PFSK-1 (cell line): ENCODE measurements around the gene PIK3R5.

ENCODE experiments used
- FOXP2 ChIP-seq: optimal IDR thresholded peaks from 2 replicates; pipeline ENCODE3; 2011; ENCODE audit warnings: borderline replicate concordance, control low read depth, inconsistent platforms; ENCODE audit not compliant: insufficient read depth; ENCODE audit errors: extremely low read length, extremely low read depth
- POLR2AphosphoS5 ChIP-seq: IDR thresholded peaks from 2 replicates; pipeline ENCODE4 v1.6.1; 2012; ENCODE audit warnings: low read depth, mild to moderate bottlenecking, control low read depth, low read length, moderate library complexity
- SIN3A ChIP-seq: IDR thresholded peaks from 2 replicates; pipeline ENCODE4 v1.6.1; 2012; ENCODE audit warnings: mild to moderate bottlenecking, low read length, moderate library complexity, borderline replicate concordance; ENCODE audit not compliant: insufficient read depth
- TAF1 ChIP-seq: IDR thresholded peaks from 2 replicates; pipeline ENCODE4 v1.6.1; 2012; ENCODE audit warnings: low read length, control low read depth, borderline replicate concordance; ENCODE audit not compliant: insufficient read depth
- TF ChIP-seq, protein P1 (sequence below), 2 experiments: IDR thresholded peaks; 2 replicates each; pipeline versions ENCODE4 v1.6.1 to v1.8.0; 2011 to 2012; ENCODE audit warnings: low read depth in 2 of 2, low read length in 2 of 2, control low read depth in 1 of 2, inconsistent platforms in 1 of 2, mild to moderate bottlenecking in 1 of 2, moderate library complexity in 1 of 2; ENCODE audit not compliant: insufficient read depth in 1 of 2

Gene PIK3R5

DNA sequence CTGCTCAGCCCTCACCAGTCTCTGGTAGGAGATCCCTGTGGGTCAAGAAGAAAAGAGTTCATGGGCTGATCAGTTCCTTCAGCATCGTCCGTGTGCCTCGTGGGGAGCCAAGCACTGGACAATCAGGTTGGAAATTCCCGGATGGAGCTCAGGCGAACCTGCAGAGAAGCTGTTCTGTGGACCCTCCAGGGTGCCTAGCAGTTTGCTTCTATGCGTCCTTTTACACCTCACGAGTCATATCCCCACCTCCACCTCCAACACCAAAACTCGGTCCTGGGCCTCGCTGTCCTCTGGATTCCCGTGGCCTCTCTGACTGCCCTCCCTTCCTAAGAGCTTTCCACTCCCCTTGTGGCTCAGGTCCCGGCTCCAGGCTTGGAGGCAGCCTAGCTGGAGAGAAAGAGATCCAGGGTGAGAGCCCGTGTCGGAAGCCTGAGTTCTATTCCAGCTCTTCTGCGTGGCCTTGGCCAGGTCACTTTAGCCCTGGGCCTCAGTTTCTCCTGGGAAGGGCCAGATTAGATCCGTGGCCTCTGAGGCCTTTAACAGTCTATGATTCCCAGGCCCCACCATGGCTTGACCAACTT is 71.8 kb downstream of the PIK3R5 start:
- TF ChIP-seq TAF1 (no peak), POLR2AphosphoS5 (no peak), SIN3A (no peak)
- TF ChIP-seq, protein P1, sequence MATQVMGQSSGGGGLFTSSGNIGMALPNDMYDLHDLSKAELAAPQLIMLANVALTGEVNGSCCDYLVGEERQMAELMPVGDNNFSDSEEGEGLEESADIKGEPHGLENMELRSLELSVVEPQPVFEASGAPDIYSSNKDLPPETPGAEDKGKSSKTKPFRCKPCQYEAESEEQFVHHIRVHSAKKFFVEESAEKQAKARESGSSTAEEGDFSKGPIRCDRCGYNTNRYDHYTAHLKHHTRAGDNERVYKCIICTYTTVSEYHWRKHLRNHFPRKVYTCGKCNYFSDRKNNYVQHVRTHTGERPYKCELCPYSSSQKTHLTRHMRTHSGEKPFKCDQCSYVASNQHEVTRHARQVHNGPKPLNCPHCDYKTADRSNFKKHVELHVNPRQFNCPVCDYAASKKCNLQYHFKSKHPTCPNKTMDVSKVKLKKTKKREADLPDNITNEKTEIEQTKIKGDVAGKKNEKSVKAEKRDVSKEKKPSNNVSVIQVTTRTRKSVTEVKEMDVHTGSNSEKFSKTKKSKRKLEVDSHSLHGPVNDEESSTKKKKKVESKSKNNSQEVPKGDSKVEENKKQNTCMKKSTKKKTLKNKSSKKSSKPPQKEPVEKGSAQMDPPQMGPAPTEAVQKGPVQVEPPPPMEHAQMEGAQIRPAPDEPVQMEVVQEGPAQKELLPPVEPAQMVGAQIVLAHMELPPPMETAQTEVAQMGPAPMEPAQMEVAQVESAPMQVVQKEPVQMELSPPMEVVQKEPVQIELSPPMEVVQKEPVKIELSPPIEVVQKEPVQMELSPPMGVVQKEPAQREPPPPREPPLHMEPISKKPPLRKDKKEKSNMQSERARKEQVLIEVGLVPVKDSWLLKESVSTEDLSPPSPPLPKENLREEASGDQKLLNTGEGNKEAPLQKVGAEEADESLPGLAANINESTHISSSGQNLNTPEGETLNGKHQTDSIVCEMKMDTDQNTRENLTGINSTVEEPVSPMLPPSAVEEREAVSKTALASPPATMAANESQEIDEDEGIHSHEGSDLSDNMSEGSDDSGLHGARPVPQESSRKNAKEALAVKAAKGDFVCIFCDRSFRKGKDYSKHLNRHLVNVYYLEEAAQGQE (IDR thresholded peaks at IDR 0.05; ENCODE audit: insufficient read depth in 1 of 2, low read depth in 2 of 2, low read length in 2 of 2) = no peak

DNA sequence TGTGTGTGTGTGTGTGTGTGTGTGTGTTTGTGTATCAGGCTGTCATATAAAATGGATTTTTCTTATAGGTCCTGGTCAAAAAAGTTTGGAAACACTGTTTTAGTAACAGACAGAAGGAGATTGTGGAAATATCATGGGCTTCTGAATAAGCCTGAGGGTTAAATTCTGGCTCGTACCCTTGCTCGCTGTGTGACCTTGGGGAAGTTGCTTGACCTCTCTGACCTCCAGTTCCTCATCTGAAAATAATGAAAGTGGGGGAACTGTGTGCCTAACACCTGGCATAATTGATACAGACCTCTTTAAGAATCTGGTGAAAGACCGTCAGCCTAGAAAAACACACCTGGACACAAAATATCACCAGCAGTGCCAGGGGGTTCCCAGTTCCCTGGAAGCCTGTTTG is 72.4 kb downstream of the PIK3R5 start:
- TF ChIP-seq FOXP2 (no peak), TAF1 (no peak), SIN3A (no peak), POLR2AphosphoS5 (no peak)
- TF ChIP-seq, protein P1 (IDR thresholded peaks at IDR 0.05; ENCODE audit: insufficient read depth in 1 of 2, low read depth in 2 of 2, low read length in 2 of 2) = no peak

DNA sequence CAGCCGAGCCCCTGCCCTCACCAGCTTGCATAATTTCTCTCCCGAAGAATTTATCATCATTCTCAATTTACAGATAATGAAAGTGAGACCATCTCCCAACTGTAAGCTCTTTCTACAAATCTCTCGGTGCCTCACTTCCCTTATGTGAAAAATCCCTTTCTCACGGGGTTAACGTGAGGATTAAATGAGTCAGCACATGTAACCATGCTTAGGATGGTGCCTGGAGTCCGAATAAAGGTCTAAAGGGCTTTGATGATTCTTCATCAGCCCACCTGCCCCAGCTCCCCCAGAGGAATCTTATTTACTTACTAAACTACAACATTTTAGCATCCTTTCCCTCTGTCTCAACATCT is 73.2 kb downstream of the PIK3R5 start:
- TF ChIP-seq, protein P1 (IDR thresholded peaks at IDR 0.05; ENCODE audit: insufficient read depth in 1 of 2, low read depth in 2 of 2, low read length in 2 of 2) = no peak
- TF ChIP-seq POLR2AphosphoS5 (no peak), SIN3A (no peak), TAF1 (no peak), FOXP2 (no peak)

DNA sequence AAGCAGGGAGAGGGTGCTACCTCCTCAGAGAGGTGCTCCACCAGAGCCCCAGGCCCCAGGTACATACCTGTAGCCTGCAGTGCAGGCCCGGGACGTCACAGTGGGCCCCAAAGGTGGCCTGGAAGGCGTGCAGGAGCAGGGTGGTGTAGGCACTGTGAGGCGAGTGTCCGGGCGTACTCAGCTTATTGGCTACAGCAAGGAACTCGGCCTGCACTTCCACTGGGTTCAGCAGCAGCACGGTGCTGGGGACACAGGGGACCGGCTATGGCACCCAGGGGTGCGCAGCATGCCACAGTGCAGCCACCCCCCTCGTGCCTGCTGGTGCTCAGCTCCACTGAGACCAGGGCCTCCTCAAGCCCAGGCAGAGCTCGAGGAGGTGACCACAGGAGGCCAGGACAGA is 74.8 kb downstream of the PIK3R5 start:
- TF ChIP-seq POLR2AphosphoS5 = no peak
- TF ChIP-seq, protein P1 (IDR thresholded peaks at IDR 0.05; ENCODE audit: insufficient read depth in 1 of 2, low read depth in 2 of 2, low read length in 2 of 2) = no peak
- no peak for TF ChIP-seq TAF1
- TF ChIP-seq FOXP2 = no peak
- no peak for TF ChIP-seq SIN3A

DNA sequence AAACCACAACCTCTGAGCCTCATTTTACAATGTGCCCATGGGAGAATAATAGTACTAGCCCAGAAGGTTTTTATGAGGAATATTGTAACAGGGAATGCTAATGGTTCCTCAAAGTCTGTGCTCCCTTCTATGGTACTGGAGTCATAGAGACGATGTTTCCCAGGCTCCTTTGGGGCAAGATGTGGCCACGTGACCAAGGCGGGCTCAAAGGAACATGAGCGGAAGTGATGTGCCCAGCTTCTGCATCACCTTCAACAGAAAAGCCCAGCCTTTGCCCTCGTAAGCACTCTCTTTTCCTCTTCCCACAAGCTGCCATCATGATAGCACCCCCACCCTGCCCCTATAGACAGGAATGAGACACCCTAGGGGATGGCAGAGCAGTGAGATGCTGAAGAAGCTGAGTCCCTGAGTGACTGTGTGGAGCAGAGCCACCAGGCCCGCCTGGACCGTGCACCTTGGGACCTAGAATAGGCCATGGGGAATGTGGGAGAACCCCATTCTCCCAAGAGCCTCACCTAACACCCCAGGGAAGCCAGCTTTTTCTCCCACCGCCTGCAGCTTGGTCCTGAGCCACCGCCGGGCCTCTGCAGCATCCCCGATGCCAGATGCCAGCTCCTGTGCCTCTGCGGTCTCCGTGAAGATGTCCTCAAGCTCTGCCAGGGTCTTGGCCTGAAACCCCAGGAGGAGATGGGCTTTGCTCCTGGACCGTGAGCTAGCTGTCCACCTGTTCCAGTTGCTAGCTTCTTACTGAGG is 75.9 kb downstream of the PIK3R5 start:
- no peak for TF ChIP-seq TAF1
- no peak for TF ChIP-seq FOXP2
- TF ChIP-seq, protein P1 (IDR thresholded peaks at IDR 0.05; ENCODE audit: insufficient read depth in 1 of 2, low read depth in 2 of 2, low read length in 2 of 2) = no peak
- no peak for TF ChIP-seq POLR2AphosphoS5
- no peak for TF ChIP-seq SIN3A
